ENCODE results near the gene BCL2L11.
A peak's percentile ranks its signal among the peaks of the same experiment; 100 is the strongest.

Gene BCL2L11

DNA sequence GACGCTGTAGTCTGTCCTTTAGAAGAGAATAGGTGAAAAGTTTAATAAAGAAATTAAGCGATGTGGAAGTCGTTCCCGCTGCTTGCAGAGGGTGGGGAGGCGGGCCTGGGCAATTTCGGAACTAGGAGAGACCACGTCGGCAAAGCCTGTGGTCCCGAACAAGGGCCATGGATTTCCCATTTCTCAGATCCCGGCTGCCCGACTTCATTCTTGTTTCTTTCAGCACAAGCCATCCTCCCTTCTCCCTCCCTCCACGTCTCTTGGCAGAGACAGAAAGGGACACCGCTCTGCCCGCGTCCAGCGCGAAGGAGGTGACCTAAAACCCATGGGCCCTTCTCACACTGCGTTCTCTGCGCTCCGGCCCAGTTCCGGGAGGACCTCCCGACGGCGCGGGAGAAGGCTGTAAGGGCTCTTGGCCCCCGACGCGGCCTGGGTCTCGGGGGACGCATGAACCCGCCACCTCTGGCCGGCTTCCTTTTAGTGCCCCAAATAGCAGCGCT, 2.2 kb upstream of the BCL2L11 start:
- no peak for DNase-seq

DNA sequence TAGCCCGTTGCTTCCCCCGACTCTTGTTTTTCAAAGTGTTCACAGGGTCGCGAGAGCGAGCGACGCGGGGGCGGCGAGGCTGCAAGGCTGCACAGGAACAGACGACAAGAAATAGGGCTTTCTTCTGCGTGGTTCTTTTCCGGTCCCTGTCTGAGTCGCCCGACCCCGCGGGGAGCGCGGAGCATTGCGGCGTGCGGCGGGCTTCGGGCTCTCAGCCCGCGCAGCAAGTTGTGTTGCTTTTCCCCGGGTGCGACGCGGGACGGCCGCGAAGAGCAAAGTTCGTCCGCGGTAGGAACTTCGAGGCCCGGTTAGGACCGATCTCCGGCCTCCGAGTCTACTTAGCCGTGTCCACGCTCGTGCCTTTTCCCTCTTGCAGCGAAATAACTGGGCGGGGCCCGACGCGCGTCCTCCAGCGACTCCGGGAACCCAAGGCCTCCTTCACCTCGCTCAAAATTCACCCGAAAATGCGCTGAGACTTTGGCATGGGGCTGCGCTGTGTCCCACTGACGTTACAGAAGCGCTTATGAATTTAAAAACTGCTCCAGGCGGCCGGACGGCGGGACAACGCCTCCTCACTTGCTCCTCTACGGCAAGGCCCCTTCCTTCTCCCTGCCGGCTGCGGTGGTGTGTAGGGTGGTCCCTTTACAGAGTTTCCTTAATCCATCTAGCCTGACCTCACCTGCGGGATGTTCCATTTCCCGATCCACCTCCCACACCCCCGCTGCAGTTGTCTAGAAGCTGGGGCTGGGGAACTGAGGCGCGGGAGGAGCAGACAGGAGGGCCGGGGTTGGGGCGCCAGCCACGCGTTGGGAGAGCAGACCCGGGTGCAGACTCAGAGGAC, 1.5 kb upstream of the BCL2L11 start:
- peak; percentile 40 for DNase-seq

DNA sequence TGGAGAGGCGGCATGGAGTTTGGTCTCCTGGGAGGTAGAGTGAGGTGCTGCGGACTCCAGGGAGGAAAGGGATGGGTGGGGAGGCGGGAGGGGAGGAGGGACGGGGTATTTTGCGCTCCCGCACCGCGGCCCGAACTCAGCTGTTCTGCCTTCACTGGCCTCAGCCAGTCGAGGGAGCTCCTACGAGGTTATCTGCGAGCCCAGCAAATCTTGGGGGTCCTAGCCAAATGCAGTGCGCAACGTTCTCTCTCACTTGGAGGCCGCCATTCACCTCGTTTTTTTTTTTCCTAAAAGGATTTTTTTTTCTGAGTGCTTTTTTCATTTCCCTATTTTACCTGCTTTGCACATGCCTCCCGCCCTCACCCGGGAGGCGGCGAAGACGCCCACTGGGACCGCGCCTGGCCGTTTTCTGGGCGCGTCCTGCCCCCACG, 877 bp upstream of the BCL2L11 start:
- DNase-seq = no peak

DNA sequence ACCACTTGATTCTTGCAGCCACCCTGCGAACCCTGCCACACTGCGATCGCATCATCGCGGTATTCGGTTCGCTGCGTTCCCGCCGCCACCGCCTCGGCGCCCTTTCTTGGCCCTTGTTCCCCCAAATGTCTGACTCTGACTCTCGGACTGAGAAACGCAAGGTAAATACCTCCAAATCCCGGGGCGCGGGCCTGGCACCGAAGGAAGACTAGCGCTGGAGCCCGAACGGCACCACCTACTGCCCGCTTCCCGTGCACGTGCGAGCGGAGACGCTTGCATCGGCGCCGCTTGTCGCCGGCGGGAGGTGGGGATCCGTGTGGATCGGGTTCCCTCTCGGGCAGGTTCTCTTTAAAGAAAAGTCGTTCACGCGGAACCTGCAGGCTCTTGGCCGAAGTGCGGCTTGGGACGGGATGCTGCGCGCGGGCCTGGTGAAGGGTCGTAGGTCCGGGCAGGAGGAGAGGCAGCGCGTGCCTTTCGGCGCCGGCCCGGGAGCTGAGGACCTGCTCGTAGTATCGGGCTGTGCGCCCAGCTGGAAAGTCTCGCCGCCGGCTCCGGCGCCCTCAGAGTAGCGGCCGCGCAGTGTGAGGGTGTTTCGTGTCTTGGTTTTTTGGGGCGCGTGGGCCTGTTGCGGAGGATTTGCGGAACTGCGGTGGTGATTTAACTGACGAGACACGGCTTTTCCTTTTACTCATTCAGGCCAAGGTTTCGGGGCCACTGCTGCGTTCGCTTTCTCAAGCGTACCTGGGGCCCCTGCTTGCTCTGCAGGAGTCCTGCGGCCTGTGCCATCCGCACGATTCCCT, 514 bp downstream of the BCL2L11 start:
- peak; percentile 49 for DNase-seq

DNA sequence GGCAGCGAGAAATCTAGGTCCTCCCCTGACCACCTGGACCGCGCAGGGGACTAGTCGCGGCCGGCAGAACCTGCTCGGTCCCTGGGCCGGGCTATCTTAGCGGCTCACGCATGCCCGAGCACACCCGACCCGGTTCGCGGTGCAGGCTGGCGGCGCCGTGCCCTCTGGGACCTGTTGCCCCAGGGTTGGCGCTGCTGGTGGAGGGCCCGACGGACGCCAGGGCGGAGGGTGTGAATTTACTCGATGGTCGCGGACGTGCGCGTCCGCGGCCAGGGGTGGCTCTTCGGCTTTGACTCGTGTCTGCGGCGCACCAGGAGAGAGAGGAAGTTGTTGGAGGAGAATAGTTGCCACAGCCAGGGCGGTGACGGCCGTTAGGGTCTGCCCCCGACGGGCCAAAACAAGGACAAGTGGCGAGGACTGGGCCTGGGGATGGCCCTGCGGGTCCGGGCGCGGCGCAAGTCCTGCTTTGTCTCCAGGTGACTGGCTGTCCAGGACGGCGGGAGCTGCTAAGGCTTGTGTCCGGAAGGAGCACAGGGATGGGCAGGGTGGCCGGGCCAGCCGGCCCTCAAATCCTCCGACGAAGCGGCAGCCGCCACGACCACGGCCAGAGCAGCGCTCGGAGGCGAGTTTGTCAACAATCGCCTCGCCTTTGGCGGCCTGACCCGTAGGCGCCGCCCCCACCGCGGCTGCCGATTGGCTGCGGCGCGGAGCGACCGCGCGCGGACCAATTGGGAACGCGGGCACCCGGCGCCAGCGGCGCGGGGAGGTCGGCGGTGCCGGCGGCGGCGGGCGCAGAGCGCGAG, 1.3 kb downstream of the BCL2L11 start:
- peak; percentile 74 for DNase-seq

DNA sequence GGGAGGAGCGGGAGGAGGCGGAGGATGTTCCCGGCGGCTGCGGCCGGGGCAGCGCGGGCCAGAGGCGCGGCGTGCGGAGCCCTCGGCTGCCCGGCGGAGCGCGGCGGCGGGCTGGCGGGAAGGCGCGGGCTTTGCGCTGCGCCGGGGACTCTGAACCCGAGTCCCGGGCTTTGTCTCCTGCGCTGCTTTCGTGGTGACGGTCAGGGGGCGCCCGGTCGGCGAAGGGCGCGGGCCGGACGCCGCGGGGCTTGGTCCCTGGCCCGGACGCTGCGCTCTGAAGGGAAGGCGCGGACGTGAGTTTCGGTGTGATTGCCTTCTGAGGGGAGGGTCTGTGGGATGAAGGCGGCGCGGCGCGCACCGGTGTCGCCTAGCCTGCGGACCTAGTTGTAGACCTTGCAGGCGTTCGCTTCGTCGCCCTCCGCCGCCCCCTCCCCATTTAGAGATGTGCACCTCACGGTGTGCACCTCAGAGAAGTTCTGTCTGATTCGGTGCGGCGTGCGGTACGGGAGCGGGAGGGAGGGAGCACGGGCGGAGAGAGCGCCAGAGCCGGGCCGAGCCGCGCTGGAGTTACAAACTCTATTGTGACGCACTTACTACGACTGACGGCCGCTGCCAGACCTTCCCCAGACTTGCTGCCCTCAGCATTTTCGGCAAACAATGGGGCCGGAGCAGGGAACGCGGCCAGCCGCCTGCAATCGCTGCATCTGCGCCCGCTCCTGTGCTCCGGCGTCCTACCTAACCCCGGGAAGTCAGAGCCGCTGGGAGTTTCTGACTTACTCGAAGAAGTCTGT, 2.1 kb downstream of the BCL2L11 start:
- peak; percentile 41 for DNase-seq

DNA sequence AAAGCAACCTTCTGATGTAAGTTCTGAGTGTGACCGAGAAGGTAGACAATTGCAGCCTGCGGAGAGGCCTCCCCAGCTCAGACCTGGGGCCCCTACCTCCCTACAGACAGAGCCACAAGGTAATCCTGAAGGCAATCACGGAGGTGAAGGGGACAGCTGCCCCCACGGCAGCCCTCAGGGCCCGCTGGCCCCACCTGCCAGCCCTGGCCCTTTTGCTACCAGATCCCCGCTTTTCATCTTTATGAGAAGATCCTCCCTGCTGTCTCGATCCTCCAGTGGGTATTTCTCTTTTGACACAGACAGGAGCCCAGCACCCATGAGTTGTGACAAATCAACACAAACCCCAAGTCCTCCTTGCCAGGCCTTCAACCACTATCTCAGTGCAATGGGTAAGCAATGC, 3.0 kb downstream of the BCL2L11 start:
- no peak for DNase-seq

DNA sequence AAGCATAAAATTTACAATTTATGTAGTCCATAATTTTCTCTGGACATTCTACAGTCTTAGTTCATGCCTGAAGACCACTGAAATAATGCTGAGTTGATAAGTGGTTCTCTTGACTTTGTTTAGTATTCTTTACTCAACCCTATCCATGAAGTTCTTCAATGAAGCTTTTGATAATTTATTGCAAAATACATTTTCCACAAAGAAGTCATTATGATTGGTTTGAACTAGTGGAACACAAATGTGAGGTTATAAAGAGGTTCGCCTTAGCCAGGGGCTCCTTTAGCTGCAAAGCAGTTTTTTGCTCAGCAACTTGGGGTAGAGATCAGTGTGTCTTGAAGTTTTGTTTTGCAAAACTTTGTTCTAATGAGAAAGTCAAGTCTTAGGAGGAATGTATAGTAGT, 5.9 kb downstream of the BCL2L11 start:
- DNase-seq = no peak

DNA sequence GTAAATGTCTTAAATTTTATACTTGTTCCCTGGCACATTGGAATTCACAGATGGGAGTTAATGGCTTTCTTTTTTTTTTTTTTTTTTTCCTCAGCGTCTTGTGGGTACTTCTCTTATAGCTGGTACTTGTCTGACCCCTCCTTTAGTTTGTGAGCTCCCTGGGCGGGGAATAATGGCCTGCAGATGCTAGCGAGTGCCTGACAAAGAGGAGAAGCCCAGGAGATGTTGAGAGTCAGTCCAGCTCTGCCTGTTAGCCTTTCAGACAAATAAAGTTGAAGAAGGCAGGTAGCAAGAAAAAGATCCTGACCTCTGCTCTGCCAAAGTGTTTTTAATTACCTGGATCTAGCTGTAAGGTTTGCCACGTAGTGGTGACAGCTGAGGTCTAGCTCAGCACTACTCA, 6.6 kb downstream of the BCL2L11 start:
- no peak for DNase-seq

DNA sequence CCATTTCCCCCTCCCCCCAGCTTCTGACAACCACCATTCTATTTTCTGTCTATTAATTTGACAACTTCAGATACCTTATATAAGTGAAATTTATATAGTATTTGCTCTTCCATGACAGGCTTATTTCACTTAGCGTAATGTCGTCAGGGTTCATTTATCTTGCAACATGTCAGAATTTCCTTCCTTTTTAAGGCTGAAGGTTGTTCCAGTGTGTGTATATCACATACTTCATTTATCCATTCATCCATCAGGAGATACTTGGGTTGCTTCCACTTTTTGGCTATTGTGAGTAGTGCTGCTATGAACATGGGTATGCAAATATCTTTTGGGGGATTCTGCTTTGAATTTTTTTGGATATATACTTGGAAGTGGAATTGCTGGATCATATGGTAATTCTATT, 7.4 kb downstream of the BCL2L11 start:
- DNase-seq = no peak

DNA sequence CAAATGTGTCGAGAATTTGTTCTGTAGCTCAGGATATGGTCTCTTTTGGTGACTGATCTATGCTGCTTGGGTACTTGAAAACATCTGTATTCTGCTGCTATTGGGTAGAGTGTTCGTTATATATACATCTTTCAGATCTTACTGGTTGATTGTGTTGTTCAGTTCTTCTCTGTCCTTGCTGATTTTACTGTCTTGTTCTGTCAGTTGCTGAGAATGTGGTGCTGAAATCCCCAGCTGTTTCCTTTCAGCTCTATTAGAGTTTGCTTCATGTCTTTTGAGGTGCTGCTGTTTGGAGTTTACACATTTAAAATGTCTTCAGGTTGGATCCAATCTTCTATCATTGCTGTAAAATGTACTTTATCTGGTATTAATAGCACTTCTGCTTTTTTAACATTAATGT, 12.9 kb downstream of the BCL2L11 start:
- no peak for DNase-seq

DNA sequence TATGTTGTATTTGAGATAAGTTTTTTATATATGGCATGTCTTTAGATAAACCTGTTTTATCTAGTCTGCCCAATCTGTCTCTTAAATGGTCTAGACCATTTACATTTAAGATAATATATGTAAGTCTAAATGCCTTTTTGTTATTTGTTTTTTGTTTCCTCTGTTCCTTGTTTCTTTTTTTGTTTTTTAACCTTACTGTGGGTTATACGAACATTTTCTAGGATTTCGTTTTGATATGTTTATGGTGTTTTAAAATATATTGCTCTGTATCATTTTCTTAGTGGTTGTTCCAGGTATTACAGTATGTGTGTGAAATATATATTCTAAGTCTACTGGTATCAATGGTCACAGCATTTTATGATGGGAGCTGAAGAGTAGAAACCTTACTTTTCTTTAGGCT, 13.3 kb downstream of the BCL2L11 start:
- DNase-seq = no peak

DNA sequence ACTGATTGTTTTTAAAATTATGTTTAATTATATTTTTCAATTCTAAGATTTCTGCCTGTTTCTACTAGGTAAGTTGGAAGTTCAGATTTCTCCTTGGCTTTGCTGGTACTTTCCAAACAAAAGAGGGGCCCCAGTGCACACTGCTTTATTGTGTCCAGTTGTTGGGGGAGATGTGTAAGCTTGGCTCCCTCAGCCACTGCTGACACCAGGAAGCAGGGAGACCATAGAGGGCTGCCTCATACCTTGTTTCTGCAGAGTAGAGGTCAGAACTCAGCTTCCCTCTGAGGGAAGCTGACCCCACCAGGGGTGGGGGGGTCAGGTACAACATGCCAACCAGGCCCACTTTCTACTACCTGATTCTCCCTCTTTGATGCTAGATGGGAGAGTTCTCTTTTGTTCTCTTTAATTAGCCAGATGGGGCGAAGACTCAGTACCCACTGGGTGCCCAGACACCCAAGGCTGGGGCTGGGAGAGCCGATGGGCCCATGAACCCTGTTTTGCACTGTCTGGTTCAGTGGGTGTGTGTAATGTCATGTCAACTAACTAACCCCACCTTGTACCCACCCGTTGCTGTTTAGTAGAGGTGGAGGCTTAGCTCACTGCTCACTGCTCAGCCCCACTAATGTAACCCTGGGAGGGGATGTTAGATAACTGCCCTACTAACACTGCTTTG, 14.7 kb downstream of the BCL2L11 start:
- no peak for DNase-seq

DNA sequence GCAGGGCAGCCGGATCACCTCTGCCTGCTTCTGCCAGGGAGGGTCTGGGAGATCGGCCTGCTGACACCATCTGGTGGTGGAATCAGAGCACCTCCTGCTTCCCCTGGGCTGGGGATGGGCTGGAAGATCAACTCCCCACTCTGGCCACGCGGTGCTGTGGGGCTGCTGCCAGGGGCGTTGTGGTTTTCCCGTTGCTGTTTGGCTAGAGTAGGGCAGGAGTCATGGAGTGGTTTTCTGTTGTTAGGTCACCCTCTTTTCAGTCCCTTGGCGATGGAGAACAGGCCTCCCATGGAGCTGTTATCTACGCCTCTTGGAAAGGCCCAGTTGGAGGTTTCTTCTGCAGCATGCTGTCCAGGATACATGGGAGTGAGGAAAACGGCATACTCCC, 15.2 kb downstream of the BCL2L11 start:
- no peak for DNase-seq

DNA sequence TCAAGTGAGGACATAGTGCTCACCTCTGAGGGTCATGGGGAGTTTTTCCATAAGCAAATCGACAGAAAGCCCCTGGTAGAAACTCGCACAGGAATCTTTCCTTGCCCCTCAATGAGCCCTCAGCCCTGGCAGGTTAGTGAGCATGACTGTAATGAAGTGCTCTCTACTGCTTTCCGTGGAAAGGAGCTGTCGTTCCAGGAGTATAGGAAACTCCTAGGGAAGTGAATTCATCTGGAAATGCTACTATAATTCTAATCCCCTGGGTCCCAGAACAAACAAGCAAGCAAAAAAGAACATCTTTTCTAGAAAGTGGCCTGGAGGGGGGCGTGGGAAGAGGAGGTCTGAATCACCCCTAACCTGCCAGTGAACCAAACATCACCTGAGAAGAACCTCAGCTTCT, 18.1 kb downstream of the BCL2L11 start:
- DNase-seq = no peak

DNA sequence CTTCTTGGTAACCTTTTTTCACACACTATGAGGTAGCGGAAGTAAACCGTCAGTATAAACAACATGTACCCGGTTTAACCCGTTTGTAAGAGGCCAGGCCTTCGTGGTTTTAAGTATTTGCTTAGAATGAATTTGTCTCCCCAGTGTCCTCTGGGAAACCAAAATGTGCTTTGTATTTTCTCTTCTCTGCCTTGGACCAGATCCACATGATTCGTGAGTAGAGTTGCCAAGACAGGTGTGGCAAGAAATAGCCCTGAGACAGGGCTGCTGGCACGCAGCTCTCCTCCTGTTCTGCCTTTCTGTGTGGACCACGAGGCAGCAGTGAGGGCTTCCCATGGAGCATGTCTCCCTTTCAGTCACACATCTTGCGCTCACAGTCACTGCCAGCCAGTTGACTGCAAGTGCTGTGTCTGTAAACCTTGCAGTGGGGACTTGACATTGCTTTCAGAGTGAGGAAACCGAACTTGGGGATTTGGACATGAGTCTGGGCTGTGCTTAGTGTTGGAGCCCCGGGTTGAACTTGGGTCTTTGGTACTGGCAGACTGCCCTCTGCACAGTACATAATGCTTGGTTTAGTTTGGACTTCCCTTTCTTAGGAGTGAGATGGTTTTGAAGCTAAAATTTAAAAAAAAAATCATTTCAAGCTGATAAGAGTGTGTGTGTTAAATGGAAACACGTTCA, 19.1 kb downstream of the BCL2L11 start:
- no peak for DNase-seq

DNA sequence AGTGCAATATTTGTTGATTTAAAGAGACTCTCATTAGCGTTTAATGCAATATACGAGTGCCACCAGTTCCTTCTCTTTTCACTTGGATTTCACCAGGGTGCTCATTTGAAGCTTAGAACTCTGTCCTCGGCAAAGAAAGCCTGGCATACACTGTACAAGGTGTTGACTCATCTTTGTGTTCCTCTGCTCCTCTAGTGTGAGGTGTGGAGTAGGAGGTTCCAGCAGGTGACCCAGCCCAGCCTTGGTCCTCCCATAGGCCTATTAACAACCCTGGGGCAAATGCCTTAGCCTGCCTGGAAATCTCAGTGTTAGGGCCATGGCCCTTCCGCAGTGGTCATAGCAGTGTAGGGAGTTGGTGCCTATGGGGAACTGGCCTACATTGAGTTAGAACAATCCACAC, 20.1 kb downstream of the BCL2L11 start:
- no peak for DNase-seq

DNA sequence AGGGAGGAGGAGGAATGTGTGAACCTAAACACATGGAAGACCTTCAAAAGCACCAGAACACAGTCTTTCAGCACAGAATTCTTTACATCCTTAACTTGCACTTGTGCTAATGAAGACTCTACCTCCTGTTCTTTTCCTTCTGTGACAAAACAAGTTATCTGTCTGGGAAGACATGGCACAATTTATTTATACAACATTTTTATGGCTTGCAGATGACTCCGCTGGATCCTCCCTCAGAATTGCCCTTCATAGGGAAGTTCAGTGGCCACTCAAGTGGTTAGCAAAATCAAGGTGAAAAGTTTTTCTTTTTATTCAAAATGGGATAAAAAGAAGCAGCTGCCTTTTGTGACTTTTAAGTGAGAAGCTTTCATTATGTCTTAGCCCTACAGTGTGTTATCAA, 21.4 kb downstream of the BCL2L11 start:
- DNase-seq = no peak

DNA sequence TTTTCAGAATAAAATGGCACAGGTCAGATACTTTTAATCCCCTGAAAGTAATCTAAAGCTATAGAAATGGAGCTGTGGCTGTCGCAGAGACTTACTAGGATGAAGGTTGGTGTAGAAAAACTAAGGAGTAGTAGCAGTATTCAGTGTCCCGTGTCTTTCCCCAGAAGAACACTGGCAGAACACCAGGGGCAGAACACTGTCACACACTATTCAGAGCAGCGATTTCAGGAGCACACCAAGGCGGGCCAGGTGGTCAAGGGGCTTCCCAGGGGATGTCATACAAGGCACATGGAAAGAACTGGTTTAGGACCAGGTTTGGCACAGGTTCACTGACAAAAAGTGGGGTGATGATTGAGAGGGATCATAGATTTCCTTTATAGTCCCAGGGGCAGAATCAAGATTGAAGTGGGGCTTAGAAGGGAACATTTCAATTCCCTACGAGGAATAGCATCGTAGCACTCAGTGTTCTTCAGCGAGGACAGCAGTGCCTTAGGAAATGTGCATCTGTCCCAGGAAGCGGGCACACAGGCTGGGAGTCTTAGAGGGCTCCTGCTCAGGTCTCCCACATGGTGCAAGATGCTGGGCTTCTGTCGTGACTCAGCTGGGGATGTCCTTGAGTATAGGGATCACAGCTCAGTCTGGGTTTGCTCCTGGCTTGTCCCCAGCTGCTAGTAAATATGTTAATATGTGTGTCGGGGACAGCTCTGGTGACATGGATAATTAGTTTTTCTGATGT, 22.6 kb downstream of the BCL2L11 start:
- DNase-seq = no peak

DNA sequence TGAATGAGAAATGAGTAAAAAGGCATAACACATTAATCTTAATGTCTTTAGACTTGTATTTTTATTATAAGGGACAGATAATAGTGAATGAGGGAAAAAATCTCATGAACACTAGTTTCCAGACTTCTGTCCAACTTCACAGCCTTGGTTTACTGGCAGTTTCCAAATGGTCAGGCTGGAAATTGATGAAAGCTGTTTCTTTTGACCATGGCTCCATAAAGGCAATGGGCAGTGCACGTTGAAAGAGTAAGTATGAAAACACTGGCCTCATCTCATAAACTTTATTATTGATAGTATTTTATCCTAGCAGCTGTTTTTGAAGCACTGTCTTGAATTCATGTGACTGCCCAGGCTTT, 23.1 kb downstream of the BCL2L11 start:
- no peak for DNase-seq

All from stimulated activated CD4-positive, alpha-beta T cell treated with anti-CD3 and anti-CD28 coated beads, Interleukin-4, amount 100 ng/mL, for 24 hours (primary cell).